ENCODE measurements around the gene RASGEF1C.

DNA sequence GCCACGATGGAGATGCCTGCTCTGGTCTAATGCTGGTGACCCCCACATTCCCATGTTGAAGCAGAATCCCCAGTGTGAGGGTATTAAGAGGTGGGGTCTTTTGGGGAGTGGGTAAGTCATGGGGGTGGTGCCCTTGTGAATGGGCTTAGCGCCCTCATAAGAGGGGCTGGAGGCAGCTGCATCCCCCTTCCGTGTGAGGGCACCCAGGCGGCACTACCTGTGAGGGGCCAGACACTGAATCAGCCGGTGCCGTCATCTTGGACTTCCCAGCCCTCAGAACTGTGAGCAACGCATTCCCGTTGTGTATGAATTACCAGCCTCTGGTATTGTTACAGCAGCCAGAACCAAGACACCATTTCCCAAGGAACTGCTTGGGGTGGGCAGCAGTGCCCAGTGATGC lies 110.5 kb downstream of the RASGEF1C start:
- TF ChIP-seq SIN3A (IDR thresholded peaks at IDR 0.05; ENCODE audit: borderline replicate concordance, insufficient read depth, low read length) (no peak), POLR2AphosphoS5 (IDR thresholded peaks at IDR 0.05; ENCODE audit: low read depth, low read length) (no peak), TAF1 (IDR thresholded peaks at IDR 0.05; ENCODE audit: borderline replicate concordance, insufficient read depth, low read length) (no peak), FOXP2 (optimal IDR thresholded peaks at IDR 0.05; ENCODE audit: borderline replicate concordance, extremely low read depth, extremely low read length, insufficient read depth) (no peak)
- TF ChIP-seq, protein P1, sequence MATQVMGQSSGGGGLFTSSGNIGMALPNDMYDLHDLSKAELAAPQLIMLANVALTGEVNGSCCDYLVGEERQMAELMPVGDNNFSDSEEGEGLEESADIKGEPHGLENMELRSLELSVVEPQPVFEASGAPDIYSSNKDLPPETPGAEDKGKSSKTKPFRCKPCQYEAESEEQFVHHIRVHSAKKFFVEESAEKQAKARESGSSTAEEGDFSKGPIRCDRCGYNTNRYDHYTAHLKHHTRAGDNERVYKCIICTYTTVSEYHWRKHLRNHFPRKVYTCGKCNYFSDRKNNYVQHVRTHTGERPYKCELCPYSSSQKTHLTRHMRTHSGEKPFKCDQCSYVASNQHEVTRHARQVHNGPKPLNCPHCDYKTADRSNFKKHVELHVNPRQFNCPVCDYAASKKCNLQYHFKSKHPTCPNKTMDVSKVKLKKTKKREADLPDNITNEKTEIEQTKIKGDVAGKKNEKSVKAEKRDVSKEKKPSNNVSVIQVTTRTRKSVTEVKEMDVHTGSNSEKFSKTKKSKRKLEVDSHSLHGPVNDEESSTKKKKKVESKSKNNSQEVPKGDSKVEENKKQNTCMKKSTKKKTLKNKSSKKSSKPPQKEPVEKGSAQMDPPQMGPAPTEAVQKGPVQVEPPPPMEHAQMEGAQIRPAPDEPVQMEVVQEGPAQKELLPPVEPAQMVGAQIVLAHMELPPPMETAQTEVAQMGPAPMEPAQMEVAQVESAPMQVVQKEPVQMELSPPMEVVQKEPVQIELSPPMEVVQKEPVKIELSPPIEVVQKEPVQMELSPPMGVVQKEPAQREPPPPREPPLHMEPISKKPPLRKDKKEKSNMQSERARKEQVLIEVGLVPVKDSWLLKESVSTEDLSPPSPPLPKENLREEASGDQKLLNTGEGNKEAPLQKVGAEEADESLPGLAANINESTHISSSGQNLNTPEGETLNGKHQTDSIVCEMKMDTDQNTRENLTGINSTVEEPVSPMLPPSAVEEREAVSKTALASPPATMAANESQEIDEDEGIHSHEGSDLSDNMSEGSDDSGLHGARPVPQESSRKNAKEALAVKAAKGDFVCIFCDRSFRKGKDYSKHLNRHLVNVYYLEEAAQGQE (IDR thresholded peaks at IDR 0.05; ENCODE audit: insufficient read depth in 1 of 2, low read depth in 2 of 2, low read length in 2 of 2) = no peak

Data from PFSK-1 (cell line).